Heart left ventricle (tissue), 13 donors: Measurements from ENCODE around the gene SLC9C1.

Experiments used
- CTCF ChIP-seq, 12 donors: fragments of 200-600 bp; sonication (generic) in 4 of 12; IDR thresholded peaks; one replicate each; pipeline versions ENCODE4 v1.5.0 to v1.8.0; 2018 to 2022; ENCODE audit warnings: antibody characterized with exemption in 12 of 12, mild to moderate bottlenecking in 5 of 12
- POLR2A ChIP-seq, 2 donors: fragments of 450-650 bp; IDR thresholded peaks; one replicate each; pipeline ENCODE4 v1.6.1; 2017; ENCODE audit warnings: antibody characterized with exemption in 2 of 2, mild to moderate bottlenecking in 2 of 2, moderate library complexity in 2 of 2
- donor health status: ischemic (EF 13 %, LVEDD 7.1; RV severe dilation, severe dysfunction).
- donor health status: DM: no; HTN: yes; CAD: no.
- donor health status: DM: no; HTN: no; CAD: no.
- donor health status: ischemic (EF 25% LVEDD 6.9; RV normal size, moderate dysfunction).
- donor health status: ischemic (EF 25% LVEDD 5.7; RV mildly dilated, moderate dysfunction).
- donor health status: ischemic (EF 35%, LVEDD 5.7; RV mildly dilated, moderate dysfunction).
- donor health status: nonischemic (EF 11% LVEDD 7.7; RV severe dilation, severe dysfunction).
- donor health status: DM: yes; HTN: yes; CAD: no.
- donor health status: PGD.
- donor health status: ischemic (EF 29% LVEDD 5.4; RV normal size, mild dysfunction).
- donor health status: nonischemic (EF 23%, LVEDD 6.1; RV moderate dilation, normal function).

GRCh38 chr3:112331851-112332250, 37.8 kb upstream of the SLC9C1 start:
- TF ChIP-seq CTCF (IDR thresholded peaks at IDR 0.05) = no peak
- TF ChIP-seq POLR2A (IDR thresholded peaks at IDR 0.05) = no peak
